ENCODE measurements around the gene VPS41.
"Not testable (repeated sequence)": the region's sequence is repeated elsewhere in the genome, so short reads cannot be mapped to it uniquely, and the experiment has no call there.

Gene VPS41

GRCh38 chr7:38855867-38856266 lies 53.1 kb downstream of the VPS41 start:
- TF ChIP-seq CTCF (IDR thresholded peaks at IDR 0.05; ENCODE audit: insufficient read depth, low read length, missing control alignments), result no peak
- no peak overlapping the region for H3K4me3 ChIP-seq (ENCODE audit: low read depth, low read length)
- CTCF ChIA-PET, result interaction anchor here (0.6 kb wide), 1 partner anchor 77 kb away, joined by 3 read pairs; no protein-coding TSS in a partner anchor
- DNase-seq (ENCODE audit: low read depth, low spot score), result no peak
- POLR2A ChIA-PET, result no interaction called here

GRCh38 chr7:38855386-38855785 lies 53.6 kb downstream of the VPS41 start:
- CTCF ChIA-PET, result interaction anchor here (0.6 to 0.7 kb wide), 2 partner anchors 11 to 78 kb away, joined by 3 read pairs; no protein-coding TSS in a partner anchor

GRCh38 chr7:38854947-38855346 lies 54.0 kb downstream of the VPS41 start:
- not testable (repeated sequence) for H3K4me3 ChIP-seq (ENCODE audit: low read depth, low read length); DNase-seq (ENCODE audit: low read depth, low spot score)
- ChIA-PET CTCF (interaction anchor here (0.6 to 0.7 kb wide), 2 partner anchors 11 to 78 kb away, joined by 3 read pairs; no protein-coding TSS in a partner anchor), POLR2A (interaction anchor here (0.7 kb wide), 1 partner anchor 99 kb away, joined by 4 read pairs; no protein-coding TSS in a partner anchor)

More at GRCh38 chr7:38855386-38855785, 53.6 kb downstream of the VPS41 start:
- POLR2A ChIA-PET, result no interaction called here
- TF ChIP-seq CTCF (IDR thresholded peaks at IDR 0.05; ENCODE audit: insufficient read depth, low read length, missing control alignments), result no peak
- DNase-seq (ENCODE audit: low read depth, low spot score), result no peak
- H3K4me3 ChIP-seq (ENCODE audit: low read depth, low read length), result no peak overlapping the region

GRCh38 chr7:38851321-38851720 lies 57.7 kb downstream of the VPS41 start:
- no peak for TF ChIP-seq CTCF (IDR thresholded peaks at IDR 0.05; ENCODE audit: insufficient read depth, low read length, missing control alignments)
- ChIA-PET POLR2A (no interaction called here), CTCF (no interaction called here)
- no peak for DNase-seq (ENCODE audit: low read depth, low spot score)
- H3K4me3 ChIP-seq (ENCODE audit: low read depth, low read length), result no peak overlapping the region

- no peak for TF ChIP-seq CTCF (IDR thresholded peaks at IDR 0.05; ENCODE audit: insufficient read depth, low read length, missing control alignments)
- ChIA-PET CTCF (no interaction called here), POLR2A (no interaction called here)
- no peak overlapping the region for H3K4me3 ChIP-seq (ENCODE audit: low read depth, low read length)
- no peak for DNase-seq (ENCODE audit: low read depth, low spot score)
Measured at GRCh38 chr7:38846280-38846679, 62.7 kb downstream of the VPS41 start.

- POLR2A ChIA-PET, result no interaction called here
- no peak overlapping the region for H3K4me3 ChIP-seq (ENCODE audit: low read depth, low read length)
- no peak for TF ChIP-seq CTCF (IDR thresholded peaks at IDR 0.05; ENCODE audit: insufficient read depth, low read length, missing control alignments)
- CTCF ChIA-PET, result no interaction called here
- no peak for DNase-seq (ENCODE audit: low read depth, low spot score)
Measured at GRCh38 chr7:38844952-38845563, 63.9 kb downstream of the VPS41 start.

- ChIA-PET POLR2A (no interaction called here), CTCF (no interaction called here)
- no peak overlapping the region for H3K4me3 ChIP-seq (ENCODE audit: low read depth, low read length)
- TF ChIP-seq CTCF (IDR thresholded peaks at IDR 0.05; ENCODE audit: insufficient read depth, low read length, missing control alignments), result no peak
- no peak for DNase-seq (ENCODE audit: low read depth, low spot score)
Measured at GRCh38 chr7:38842746-38843145, 66.2 kb downstream of the VPS41 start.
